CD4-positive, alpha-beta T cell (primary cell): ENCODE results near the gene GRB14. TPM values are rescaled to one million over a fixed set of nuclear protein-coding genes. Genes with fewer than 3 reads are reported as not detected.

Experiments
- ATAC-seq: fragments of 200-7000 bp; cut with Tn5 transposase; one replicate; pipeline ENCODE4 v1.10.0; 2022; ENCODE audit warnings: mild to moderate bottlenecking; ENCODE audit not compliant: poor library complexity
- CTCF ChIA-PET: fragments of 350-600 bp; sonication (Branson Sonifier 250); formaldehyde crosslinking; loops from one replicate; lab custom pipeline; 2021; ENCODE audit warnings: antibody characterized with exemption, inconsistent platforms; lab: Charles Lee
- POLR2A ChIA-PET: fragments of 350-600 bp; sonication (Branson Sonifier 250); formaldehyde crosslinking; loops from one replicate; lab custom pipeline; 2021; ENCODE audit warnings: antibody characterized with exemption, inconsistent platforms; lab: Charles Lee
- DNase-seq, 14 experiments: peaks; one replicate each; pipeline ENCODE4 v3.0.0-alpha.2; 2013 to 2020; ENCODE audit warnings: mixed read lengths in 2 of 14
- H3K27ac ChIP-seq, 2 donors: one replicate each; pipeline versions ENCODE4 v1.5.1 to v1.7.0; 2013; ENCODE audit warnings: low read length in 2 of 2, low read depth in 1 of 2, mild to moderate bottlenecking in 1 of 2
- H3K27me3 ChIP-seq, 2 experiments: 1 replicate in 1 of 2; 2 replicates in 1 of 2; pipeline versions ENCODE4 v1.6.1 to v1.7.0; 2013; ENCODE audit warnings: low read length in 2 of 2, control low read depth in 1 of 2, mild to moderate bottlenecking in 1 of 2, moderate library complexity in 1 of 2; ENCODE audit not compliant: insufficient read depth in 2 of 2, control insufficient read depth in 1 of 2
- H3K36me3 ChIP-seq: one replicate; pipeline ENCODE4 v1.6.1; 2013; ENCODE audit warnings: low read length, control low read depth; ENCODE audit not compliant: insufficient read depth
- H3K4me1 ChIP-seq: one replicate; pipeline ENCODE4 v1.6.1; 2013; ENCODE audit warnings: low read length, control low read depth; ENCODE audit not compliant: insufficient read depth
- H3K4me3 ChIP-seq: one replicate; pipeline ENCODE4 v1.5.1; 2013; ENCODE audit warnings: mild to moderate bottlenecking, low read length, moderate library complexity
- H3K9me3 ChIP-seq, 2 experiments: 1 replicate in 1 of 2; 2 replicates in 1 of 2; pipeline versions ENCODE4 v1.6.1 to v1.7.0; 2013; ENCODE audit warnings: low read length in 2 of 2, mild to moderate bottlenecking in 2 of 2, control low read depth in 1 of 2, moderate library complexity in 1 of 2; ENCODE audit not compliant: control insufficient read depth in 1 of 2, insufficient read depth in 1 of 2
- H3K27ac Mint-ChIP-seq: one replicate; pipeline ENCODE4 v1.8.0; 2020; ENCODE audit warnings: mixed read lengths
- H3K27me3 Mint-ChIP-seq: one replicate; pipeline ENCODE4 v1.8.0; 2021; ENCODE audit warnings: mixed read lengths
- H3K36me3 Mint-ChIP-seq: one replicate; pipeline ENCODE4 v1.8.0; 2021; ENCODE audit warnings: low read depth, mixed read lengths
- H3K4me1 Mint-ChIP-seq: one replicate; pipeline ENCODE4 v1.8.0; 2021; ENCODE audit warnings: low read depth, mixed read lengths
- H3K4me3 Mint-ChIP-seq: one replicate; pipeline ENCODE4 v1.8.0; 2020; ENCODE audit warnings: mild to moderate bottlenecking, mixed read lengths
- H3K9me3 Mint-ChIP-seq: one replicate; pipeline ENCODE4 v1.8.0; 2020; ENCODE audit warnings: mixed read lengths
- CTCF ChIP-seq: fragments of 200-600 bp; IDR thresholded peaks from one replicate; pipeline ENCODE4 v1.8.0; 2022; ENCODE audit warnings: antibody characterized with exemption, mild to moderate bottlenecking
- intact Hi-C, 2 experiments: fragments of 100-400 bp; cut with DNase I in 1 of 2; cut with micrococcal nuclease in 1 of 2; formaldehyde crosslinking; loops; one replicate each; pipeline versions ENCODE4 v1.15.1 to v1.9.0; 2023 to 2025; cut with DNase I, micrococcal nuclease
- polyA plus RNA-seq, 2 donors: library from polyadenylated mRNA; unstranded; fragments of 120-200 nt; gene quantifications; one replicate each; pipeline ENCODE4 v1.2.1, GENCODE V29; 2013
- total RNA-seq, 174 experiments: library from RNA in 2 of 174; stranded (reverse) in 2 of 174; gene quantifications; one replicate each; pipeline ENCODE4 v1.2.3 and lab custom pipeline; 2021 to 2026

Gene GRB14
- not detected for total RNA-seq
- polyA plus RNA-seq (2013, experiment 1 of 2): not detected
- 0.16 TPM for polyA plus RNA-seq (2013, experiment 2 of 2)
- 0 to 0.20 (median 0) reads per million in 172 experiments for total RNA-seq (lab: John Stamatoyannopoulos, UW)

- Mint-ChIP-seq H3K4me3 (peak within 1 kb of the TSS; percentile 49), H3K27me3 (peaks cover 36% of the 10 kb centered on the region), H3K36me3 (no peaks in the 10 kb centered on the region), H3K4me1 (no peaks in the 10 kb centered on the region), H3K9me3 (no peaks in the 10 kb centered on the region), H3K27ac (no peak within 1 kb of the TSS)
- ChIA-PET CTCF (no interaction called here), POLR2A (no interaction called here)
- Histone ChIP-seq H3K27me3 (peaks cover 2 to 18% of the 10 kb centered on the region in 2 experiments), H3K4me1 (no peaks in the 10 kb centered on the region), H3K4me3 (no peak within 1 kb of the TSS), H3K27ac (no peak within 1 kb of the TSS), H3K36me3 (no peaks in the 10 kb centered on the region), H3K9me3 (peaks cover 0 to 13% of the 10 kb centered on the region in 2 experiments)
- intact Hi-C loops: no loop called here
- TF ChIP-seq CTCF: no peak
- no peak for DNase-seq
- ATAC-seq: no peak
Measured at GRCh38 chr2:164620873-164621763, at the start of gene GRB14. Gene GRB14, minus strand, starts transcription at chr2:164621482. Its CDS starts 173 bp downstream, at chr2:164621309.

GRCh38 chr2:164669291-164669690, 48.0 kb upstream of the GRB14 start:
- Mint-ChIP-seq H3K27me3 (no peaks in the 10 kb centered on the region), H3K9me3 (no peaks in the 10 kb centered on the region), H3K4me1 (no peaks in the 10 kb centered on the region), H3K4me3 (no peak overlapping the region), H3K36me3 (no peaks in the 10 kb centered on the region), H3K27ac (no peak overlapping the region)
- Histone ChIP-seq H3K4me1 (no peaks in the 10 kb centered on the region), H3K27me3 (no peaks in the 10 kb centered on the region), H3K27ac (no peak overlapping the region), H3K36me3 (no peaks in the 10 kb centered on the region), H3K4me3 (no peak overlapping the region), H3K9me3 (peaks cover 0 to 7% of the 10 kb centered on the region in 2 experiments)
- ChIA-PET POLR2A (no interaction called here), CTCF (no interaction called here)
- intact Hi-C loops: no loop called here
- TF ChIP-seq CTCF: no peak
- DNase-seq (no peak), ATAC-seq (no peak)

GRCh38 chr2:164667566-164667965, 46.3 kb upstream of the GRB14 start:
- POLR2A ChIA-PET: no interaction called here

More at GRCh38 chr2:164667566-164667965, 46.3 kb upstream of the GRB14 start:
- Histone ChIP-seq H3K27ac (no peak overlapping the region), H3K9me3 (peaks cover 0 to 2% of the 10 kb centered on the region in 2 experiments), H3K4me1 (no peaks in the 10 kb centered on the region), H3K27me3 (no peaks in the 10 kb centered on the region), H3K4me3 (no peak overlapping the region), H3K36me3 (no peaks in the 10 kb centered on the region)
- no peak for DNase-seq
- no peak for ATAC-seq
- no peaks in the 10 kb centered on the region for H3K9me3 Mint-ChIP-seq
- no peaks in the 10 kb centered on the region for H3K36me3 Mint-ChIP-seq
- no peak overlapping the region for H3K27ac Mint-ChIP-seq
- no peaks in the 10 kb centered on the region for H3K27me3 Mint-ChIP-seq
- CTCF ChIA-PET: no interaction called here
- H3K4me1 Mint-ChIP-seq: no peaks in the 10 kb centered on the region
- intact Hi-C loops: no loop called here
- H3K4me3 Mint-ChIP-seq: no peak overlapping the region
- TF ChIP-seq CTCF: no peak
